ENCODE data around the gene GORAB.

Gene GORAB

DNA sequence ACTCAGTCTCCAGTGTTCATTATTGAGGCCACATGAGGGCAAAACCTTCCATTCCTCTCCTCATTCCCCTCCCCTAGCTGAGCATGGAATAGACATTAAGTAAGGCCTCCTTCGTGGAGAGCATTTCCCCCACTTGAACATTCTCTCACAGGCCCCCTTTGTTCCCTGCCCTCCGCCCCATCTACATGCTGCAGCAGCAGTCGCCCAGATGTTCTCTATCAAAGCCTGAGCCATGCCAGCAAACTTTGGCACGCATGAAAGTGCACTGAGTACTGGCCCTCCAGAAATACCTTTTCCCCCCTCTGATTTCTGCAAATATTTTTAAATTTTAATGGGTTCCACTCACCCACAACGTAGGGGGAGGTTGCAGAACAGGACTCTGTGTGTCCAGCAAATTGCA, 20.9 kb upstream of the GORAB start:
- no peak for FAIRE-seq
- no peak for DNase-seq (ENCODE audit: insufficient read length, low spot score)
- TF ChIP-seq POLR2AphosphoS5 (IDR thresholded peaks at IDR 0.05; ENCODE audit: low read depth, low read length) (no peak), SPI1 (IDR thresholded peaks at IDR 0.05; ENCODE audit: low read depth, low read length) (no peak), PAX5 (IDR thresholded peaks at IDR 0.05; ENCODE audit: insufficient read depth, low read length, severe bottlenecking) (no peak), TAF1 (IDR thresholded peaks at IDR 0.05; ENCODE audit: low read depth, low read length) (no peak), POLR2A (IDR thresholded peaks at IDR 0.05; ENCODE audit: low read depth, low read length) (no peak), POU2F2 (IDR thresholded peaks at IDR 0.05; ENCODE audit: low read depth, low read length) (no peak)

DNA sequence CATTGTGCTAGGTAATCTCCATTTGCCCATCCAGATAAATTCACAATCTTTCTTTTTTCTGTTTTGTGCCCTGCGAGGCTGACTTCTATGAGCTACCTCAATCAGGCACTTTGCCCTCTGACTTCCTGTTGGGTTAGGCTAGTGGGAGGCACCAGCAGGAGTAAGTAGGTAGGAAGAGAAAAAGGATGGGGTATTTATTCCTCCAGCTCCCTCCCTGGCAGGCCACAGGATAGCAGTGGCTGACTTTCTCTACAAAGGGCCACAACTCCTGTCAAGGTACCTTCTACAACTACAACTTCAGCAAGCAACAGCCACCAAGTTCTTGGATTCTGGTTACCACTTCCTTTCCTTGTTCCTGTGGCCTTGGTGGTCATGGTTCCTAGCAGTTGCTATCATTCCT, 18.8 kb upstream of the GORAB start:
- DNase-seq (ENCODE audit: insufficient read length, low spot score) (no peak), FAIRE-seq (no peak)
- no peak for TF ChIP-seq SPI1 (IDR thresholded peaks at IDR 0.05; ENCODE audit: low read depth, low read length)
- no peak for TF ChIP-seq PAX5 (IDR thresholded peaks at IDR 0.05; ENCODE audit: insufficient read depth, low read length, severe bottlenecking)
- no peak for TF ChIP-seq POLR2AphosphoS5 (IDR thresholded peaks at IDR 0.05; ENCODE audit: low read depth, low read length)
- no peak for TF ChIP-seq POU2F2 (IDR thresholded peaks at IDR 0.05; ENCODE audit: low read depth, low read length)
- no peak for TF ChIP-seq POLR2A (IDR thresholded peaks at IDR 0.05; ENCODE audit: low read depth, low read length)

DNA sequence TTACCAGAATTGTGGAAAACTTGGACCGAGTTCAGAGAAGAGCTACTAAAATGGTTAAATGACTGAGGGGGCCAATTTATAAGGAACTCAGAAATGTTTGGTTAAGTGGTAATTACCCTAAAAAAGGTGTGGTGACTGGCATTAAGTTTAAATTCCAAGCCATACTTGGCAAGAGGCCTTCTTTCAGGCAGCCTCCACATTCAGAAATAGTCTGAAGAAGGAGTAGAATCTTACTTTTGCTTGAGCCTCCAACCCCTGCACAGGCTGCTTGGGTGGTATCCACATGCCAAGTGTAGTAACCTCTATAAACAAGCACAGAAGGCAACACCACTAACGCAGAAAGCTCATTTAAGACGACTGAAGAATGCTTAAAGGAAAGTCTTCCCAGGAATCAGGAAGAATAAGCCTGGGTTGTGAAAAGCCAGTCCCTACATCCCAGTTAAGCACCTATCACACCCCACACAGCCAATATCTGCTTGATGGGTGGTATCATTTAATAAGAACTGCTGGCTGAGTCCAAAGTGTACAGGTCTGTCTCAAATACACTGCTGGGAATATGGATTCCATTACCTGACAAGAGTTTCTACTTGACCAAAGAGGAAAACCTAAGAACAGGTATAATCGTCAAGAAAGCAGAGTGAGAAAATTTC, 13.7 kb upstream of the GORAB start:
- TF ChIP-seq POU2F2 (IDR thresholded peaks at IDR 0.05; ENCODE audit: low read depth, low read length) (no peak), SPI1 (IDR thresholded peaks at IDR 0.05; ENCODE audit: low read depth, low read length) (no peak), PAX5 (IDR thresholded peaks at IDR 0.05; ENCODE audit: insufficient read depth, low read length, severe bottlenecking) (no peak), POLR2A (IDR thresholded peaks at IDR 0.05; ENCODE audit: low read depth, low read length) (no peak), POLR2AphosphoS5 (IDR thresholded peaks at IDR 0.05; ENCODE audit: low read depth, low read length) (no peak), TAF1 (IDR thresholded peaks at IDR 0.05; ENCODE audit: low read depth, low read length) (no peak)
- FAIRE-seq (no peak), DNase-seq (ENCODE audit: insufficient read length, low spot score) (no peak)

GRCh38 chr1:170518965-170519364, 13.0 kb upstream of the GORAB start:
- no peak for TF ChIP-seq POLR2A (IDR thresholded peaks at IDR 0.05; ENCODE audit: low read depth, low read length)
- TF ChIP-seq POU2F2 (IDR thresholded peaks at IDR 0.05; ENCODE audit: low read depth, low read length): no peak
- TF ChIP-seq PAX5 (IDR thresholded peaks at IDR 0.05; ENCODE audit: insufficient read depth, low read length, severe bottlenecking): no peak
- TF ChIP-seq SPI1 (IDR thresholded peaks at IDR 0.05; ENCODE audit: low read depth, low read length): no peak
- TF ChIP-seq POLR2AphosphoS5 (IDR thresholded peaks at IDR 0.05; ENCODE audit: low read depth, low read length): no peak
- TF ChIP-seq TAF1 (IDR thresholded peaks at IDR 0.05; ENCODE audit: low read depth, low read length): no peak
- DNase-seq (ENCODE audit: insufficient read length, low spot score) (no peak), FAIRE-seq (no peak)

- TF ChIP-seq PAX5 (IDR thresholded peaks at IDR 0.05; ENCODE audit: insufficient read depth, low read length, severe bottlenecking) (no peak), POU2F2 (IDR thresholded peaks at IDR 0.05; ENCODE audit: low read depth, low read length) (no peak), TAF1 (IDR thresholded peaks at IDR 0.05; ENCODE audit: low read depth, low read length) (no peak), POLR2A (IDR thresholded peaks at IDR 0.05; ENCODE audit: low read depth, low read length) (no peak)
- FAIRE-seq: no peak
These were observed 11.4 kb upstream of the GORAB start for GRCh38 chr1:170520601-170521000.

DNA sequence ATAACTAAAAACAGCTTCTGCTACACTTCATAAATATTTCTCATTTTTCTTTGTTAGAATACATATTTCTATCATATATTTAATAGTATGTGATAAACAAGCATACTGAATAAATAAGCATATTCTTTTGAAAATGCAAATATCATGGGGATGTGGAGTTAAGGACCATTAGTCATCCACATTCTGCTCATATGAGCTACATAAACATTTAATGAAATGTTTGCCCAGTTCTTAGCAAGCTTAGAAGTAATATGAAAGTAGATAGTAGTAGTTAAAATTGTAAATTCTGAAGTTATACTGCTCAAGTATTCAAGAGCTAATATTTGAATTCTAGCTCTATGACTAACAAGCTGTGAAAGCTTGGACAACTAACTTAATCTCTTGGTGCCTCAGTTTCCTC, 10.1 kb upstream of the GORAB start:
- FAIRE-seq: no peak
- no peak for DNase-seq (ENCODE audit: insufficient read length, low spot score)
- no peak for TF ChIP-seq POLR2AphosphoS5 (IDR thresholded peaks at IDR 0.05; ENCODE audit: low read depth, low read length)
- TF ChIP-seq TAF1 (IDR thresholded peaks at IDR 0.05; ENCODE audit: low read depth, low read length): no peak
- no peak for TF ChIP-seq PAX5 (IDR thresholded peaks at IDR 0.05; ENCODE audit: insufficient read depth, low read length, severe bottlenecking)
- no peak for TF ChIP-seq POU2F2 (IDR thresholded peaks at IDR 0.05; ENCODE audit: low read depth, low read length)
- TF ChIP-seq SPI1 (IDR thresholded peaks at IDR 0.05; ENCODE audit: low read depth, low read length): no peak
- TF ChIP-seq POLR2A (IDR thresholded peaks at IDR 0.05; ENCODE audit: low read depth, low read length): no peak

More at GRCh38 chr1:170520601-170521000, 11.4 kb upstream of the GORAB start:
- no peak for DNase-seq (ENCODE audit: insufficient read length, low spot score)

GRCh38 chr1:170530972-170531757, 801 bp upstream of the GORAB start:
- TF ChIP-seq SPI1 (IDR thresholded peaks at IDR 0.05; ENCODE audit: low read depth, low read length) (peak; percentile 47; the same call in 1 of the 2 replicates), POLR2AphosphoS5 (IDR thresholded peaks at IDR 0.05; ENCODE audit: low read depth, low read length) (no peak), PAX5 (IDR thresholded peaks at IDR 0.05; ENCODE audit: insufficient read depth, low read length, severe bottlenecking) (no peak)
- DNase-seq (ENCODE audit: insufficient read length, low spot score) (no peak), FAIRE-seq (no peak)

DNA sequence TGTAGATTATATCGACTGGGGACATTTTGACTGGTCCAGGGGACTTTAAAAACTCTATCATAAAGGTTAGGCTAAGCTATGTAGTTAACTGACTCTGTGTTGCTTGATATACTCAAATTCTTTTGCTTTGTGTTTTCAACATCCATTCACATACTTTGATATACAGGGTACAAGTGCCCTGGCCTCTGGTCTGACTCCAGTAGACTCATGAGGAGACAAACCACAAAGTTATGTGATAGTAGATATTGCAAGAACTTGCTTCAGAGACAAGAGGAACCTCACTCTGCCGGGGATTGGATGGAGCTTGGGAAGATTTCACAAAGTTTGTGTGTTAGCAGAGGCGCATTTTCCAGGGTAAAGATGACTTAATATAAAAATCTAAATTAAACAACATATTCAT, 1.3 kb downstream of the GORAB start:
- FAIRE-seq (no peak), DNase-seq (ENCODE audit: insufficient read length, low spot score) (no peak)
- TF ChIP-seq POLR2A (IDR thresholded peaks at IDR 0.05; ENCODE audit: low read depth, low read length) (no peak), TAF1 (IDR thresholded peaks at IDR 0.05; ENCODE audit: low read depth, low read length) (no peak), PAX5 (IDR thresholded peaks at IDR 0.05; ENCODE audit: insufficient read depth, low read length, severe bottlenecking) (no peak), POLR2AphosphoS5 (IDR thresholded peaks at IDR 0.05; ENCODE audit: low read depth, low read length) (no peak), SPI1 (IDR thresholded peaks at IDR 0.05; ENCODE audit: low read depth, low read length) (no peak), POU2F2 (IDR thresholded peaks at IDR 0.05; ENCODE audit: low read depth, low read length) (no peak)

DNA sequence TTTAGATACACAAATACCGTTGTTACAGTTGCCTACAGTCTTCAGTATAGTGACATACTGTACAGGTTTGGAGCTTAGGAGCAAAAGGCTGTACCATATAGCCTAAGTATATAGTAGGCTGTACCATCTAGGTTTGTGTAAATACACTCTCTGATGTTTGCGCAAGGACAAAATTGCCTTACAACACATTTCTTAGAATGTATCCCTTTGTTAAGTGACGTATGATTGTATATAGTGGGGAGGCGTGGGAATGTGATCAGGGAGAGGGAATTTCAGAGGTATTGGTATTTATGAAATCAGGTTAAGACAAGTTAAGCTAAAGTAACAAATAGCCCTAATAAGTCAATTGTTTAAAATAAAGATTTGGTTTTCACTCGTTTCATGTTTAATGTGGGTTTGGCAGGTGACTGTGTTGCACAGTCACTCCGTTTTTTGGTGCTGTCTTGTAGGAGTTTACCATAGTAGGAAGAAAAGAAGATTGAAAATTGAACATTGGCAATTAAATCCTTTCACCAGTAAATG, 2.7 kb downstream of the GORAB start:
- TF ChIP-seq TAF1 (IDR thresholded peaks at IDR 0.05; ENCODE audit: low read depth, low read length) (no peak), POLR2A (IDR thresholded peaks at IDR 0.05; ENCODE audit: low read depth, low read length) (no peak), SPI1 (IDR thresholded peaks at IDR 0.05; ENCODE audit: low read depth, low read length) (no peak), POU2F2 (IDR thresholded peaks at IDR 0.05; ENCODE audit: low read depth, low read length) (no peak), PAX5 (IDR thresholded peaks at IDR 0.05; ENCODE audit: insufficient read depth, low read length, severe bottlenecking) (no peak), POLR2AphosphoS5 (IDR thresholded peaks at IDR 0.05; ENCODE audit: low read depth, low read length) (no peak)
- FAIRE-seq (peak; percentile 16), DNase-seq (ENCODE audit: insufficient read length, low spot score) (no peak)
